DMS114 treated with DMSO at 0.1 percent for 48 hours (cell line): ENCODE data around the gene C2orf72.
"Not testable (repeated sequence)": the region's sequence is repeated elsewhere in the genome, so short reads cannot be mapped to it uniquely, and the experiment has no call there.

Source experiments
- DNase-seq: peaks from one replicate; lab custom pipeline; 2025; ENCODE audit not compliant: unreplicated experiment; lab: John Stamatoyannopoulos, UW

Gene C2orf72

DNA sequence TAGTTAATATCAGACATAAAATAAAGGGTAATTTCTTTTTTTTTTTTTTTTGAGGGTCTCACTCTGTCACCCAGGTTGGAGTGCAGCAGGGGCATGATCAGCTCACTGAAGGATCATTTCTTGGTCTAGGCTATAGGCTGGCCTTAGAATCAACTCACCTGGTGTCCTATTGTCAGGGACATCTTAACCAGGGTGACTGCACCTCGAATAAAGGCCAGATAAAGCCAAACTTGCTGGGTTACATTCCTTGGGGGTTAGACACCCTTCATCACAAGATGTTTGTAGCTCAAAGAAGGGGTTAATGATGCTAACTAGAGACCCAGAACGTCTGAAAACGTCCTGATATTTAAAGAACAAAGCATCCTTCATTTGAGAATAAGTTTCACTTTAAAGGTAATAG lies 23.5 kb upstream of the C2orf72 start:
- no peak for DNase-seq

DNA sequence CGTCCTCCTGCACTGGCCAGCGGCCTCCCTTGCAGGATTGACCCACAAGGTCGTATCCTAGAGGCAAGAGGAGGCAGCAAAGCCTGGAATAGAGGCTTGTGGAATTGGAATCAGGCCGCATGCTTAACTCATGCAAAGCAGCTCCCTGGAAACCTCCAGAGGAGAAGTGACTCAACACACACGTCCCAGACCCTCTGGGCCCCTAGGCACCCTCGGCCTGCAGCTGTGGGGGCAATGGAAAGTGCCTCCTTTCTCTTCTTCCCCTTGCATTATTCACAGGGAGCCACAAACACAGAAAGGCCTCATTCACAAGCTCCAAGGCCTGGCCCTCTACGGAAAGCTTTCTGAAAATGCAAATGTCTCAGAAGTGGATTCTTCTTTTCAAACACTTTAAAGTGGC lies 21.8 kb upstream of the C2orf72 start:
- DNase-seq: no peak

GRCh38 chr2:231015926-231016325 lies 21.4 kb upstream of the C2orf72 start:
- DNase-seq: no peak

DNA sequence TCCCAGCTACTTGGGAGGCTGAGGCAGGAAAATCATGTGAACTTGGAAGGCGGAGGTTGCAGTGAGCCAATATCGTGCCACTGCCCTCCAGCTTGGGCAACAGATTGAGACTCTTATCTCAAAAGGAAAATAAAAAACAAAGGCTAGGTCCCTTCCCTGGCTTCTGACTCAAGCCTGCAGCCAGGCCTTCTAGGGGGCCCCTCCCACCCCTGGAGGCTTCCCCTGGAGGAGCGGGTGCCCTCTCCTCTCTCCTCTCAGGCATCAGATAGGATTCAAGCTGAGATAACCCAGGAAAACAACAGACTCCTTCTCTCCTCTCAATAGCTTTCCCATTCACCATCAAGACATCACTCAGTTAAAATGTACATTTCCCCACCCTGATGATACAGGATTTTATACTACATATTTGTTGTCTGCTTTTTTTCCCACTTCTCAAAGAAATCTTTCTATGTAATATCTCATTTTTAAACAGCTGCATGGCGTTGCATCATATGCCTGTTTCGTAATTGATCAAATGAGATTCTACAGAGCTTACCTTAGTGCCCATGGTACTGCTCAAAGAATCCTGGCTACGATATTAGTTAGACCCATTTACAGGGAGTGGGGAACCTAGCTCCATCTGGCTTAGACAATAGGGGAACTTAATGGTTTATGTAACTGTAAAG lies 20.6 kb upstream of the C2orf72 start:
- DNase-seq: no peak

DNA sequence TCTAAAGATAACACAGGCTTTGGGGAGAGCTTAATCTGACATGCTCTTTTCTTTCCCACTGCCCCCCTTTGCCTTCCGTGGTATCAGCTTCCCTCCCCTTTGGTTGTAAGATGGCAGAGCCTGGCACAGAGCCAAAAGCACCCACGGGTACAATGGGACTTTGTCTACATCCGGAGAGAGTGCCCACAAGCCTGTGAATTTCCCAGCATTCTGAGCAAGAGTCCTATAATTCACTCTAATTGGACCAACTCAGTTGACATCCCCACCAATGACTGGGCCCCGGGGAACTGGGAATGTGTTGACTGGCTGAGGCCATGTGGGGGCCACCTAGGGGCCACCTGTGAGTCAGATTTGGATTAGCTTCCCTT lies 20.1 kb upstream of the C2orf72 start:
- no peak for DNase-seq

GRCh38 chr2:231018184-231018583 lies 19.1 kb upstream of the C2orf72 start:
- DNase-seq: no peak

GRCh38 chr2:231025059-231025458 lies 12.3 kb upstream of the C2orf72 start:
- not testable (repeated sequence) for DNase-seq

GRCh38 chr2:231028889-231029288 lies 8.4 kb upstream of the C2orf72 start:
- no peak for DNase-seq

DNA sequence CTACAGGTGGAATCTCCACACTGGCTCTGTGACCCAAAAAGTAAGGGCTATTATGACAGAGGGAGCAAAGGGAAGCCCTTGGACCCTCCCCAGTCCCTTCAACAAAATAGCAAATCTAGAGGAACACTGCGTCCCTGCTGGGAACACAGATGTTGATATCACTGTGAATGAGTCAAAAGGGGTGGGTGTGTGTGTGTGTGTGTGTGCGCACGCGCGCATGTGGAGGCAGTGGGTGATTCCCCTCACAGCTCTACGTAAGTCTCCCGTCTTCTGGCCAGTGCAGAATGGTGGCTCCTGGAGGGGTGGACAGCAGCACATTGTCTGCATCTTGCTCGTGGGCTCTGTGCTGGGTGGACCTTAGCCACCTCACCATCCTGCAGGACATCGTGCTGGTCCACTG lies 7.8 kb upstream of the C2orf72 start:
- DNase-seq: no peak

- DNase-seq: no peak
Measured at GRCh38 chr2:231030725-231031124, 6.6 kb upstream of the C2orf72 start.

GRCh38 chr2:231032575-231033140 lies 4.7 kb upstream of the C2orf72 start:
- no peak for DNase-seq

DNA sequence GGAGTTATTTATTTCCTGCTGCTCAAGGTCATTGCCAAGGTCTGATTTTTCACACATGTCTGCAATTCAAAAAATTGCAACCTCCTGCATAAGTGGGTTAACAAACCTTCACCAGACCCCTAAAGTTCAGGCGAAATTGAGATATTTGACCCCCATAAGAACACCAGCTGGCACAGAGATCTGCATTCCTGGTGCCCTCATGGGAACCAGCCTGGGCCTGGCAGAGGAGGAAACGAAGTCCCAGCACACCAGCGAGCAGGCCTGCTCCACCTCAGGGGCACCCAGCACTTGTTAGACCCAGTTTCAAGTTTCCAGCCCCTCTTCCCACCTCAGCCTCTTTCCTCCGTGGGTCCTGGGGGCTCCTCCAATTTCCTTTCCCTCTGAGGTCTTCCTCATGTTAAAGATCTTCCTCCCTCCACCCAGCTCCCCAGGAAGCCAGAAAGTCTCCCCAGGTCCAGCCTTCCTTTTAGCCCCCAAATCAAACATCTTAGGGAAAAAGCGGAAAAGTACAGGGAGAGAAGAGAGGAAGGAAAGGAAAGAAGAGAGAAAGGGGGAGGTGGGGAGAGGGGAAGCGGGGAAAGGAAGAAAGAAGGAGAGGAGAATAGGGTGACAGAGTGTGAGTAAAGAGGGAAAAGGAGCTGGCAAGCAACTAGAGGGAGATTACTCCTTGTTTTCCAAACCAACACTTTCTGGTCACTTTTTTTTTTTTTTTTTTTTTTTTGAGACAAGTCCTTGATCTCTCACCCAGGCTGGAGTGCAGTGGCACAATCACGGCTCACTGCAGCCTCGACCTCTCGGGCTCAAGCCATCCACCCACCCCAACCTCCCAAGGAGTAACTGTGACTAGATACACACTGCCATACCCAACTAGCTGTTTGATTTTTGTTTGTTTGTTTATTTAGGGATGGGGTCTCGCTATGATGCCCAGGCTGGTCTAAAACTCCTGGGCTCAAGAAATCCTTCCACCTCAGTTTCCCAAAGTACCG lies 3.9 kb upstream of the C2orf72 start:
- DNase-seq: no peak

DNA sequence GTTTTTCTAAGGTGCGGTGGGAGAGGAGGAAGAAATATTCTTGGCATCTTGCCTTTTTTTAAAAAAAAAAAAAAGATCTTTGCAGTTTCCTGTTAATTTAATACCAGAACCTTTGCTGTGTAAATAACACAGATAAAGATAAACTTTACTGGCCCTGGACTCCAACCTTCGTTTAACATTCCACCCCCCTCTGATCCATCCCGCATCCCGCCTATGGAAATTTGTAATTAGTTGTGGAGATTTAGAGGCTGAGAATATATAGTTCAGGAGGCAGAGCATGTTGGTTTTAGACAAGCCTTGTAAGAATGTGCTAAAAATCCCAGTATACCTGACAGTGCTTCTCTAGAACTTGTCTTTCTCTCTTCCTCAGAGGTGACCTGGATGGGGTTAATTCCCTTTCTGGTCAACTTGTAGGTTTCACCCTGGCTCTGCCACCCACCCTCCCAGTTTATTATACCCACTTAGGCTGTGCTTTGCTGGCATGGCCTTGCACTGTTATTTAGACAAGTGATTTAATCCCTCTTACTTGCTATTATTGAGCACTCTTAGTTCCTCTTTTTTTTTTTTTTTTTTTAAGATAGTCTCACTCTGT lies 2.9 kb upstream of the C2orf72 start:
- DNase-seq: no peak

DNA sequence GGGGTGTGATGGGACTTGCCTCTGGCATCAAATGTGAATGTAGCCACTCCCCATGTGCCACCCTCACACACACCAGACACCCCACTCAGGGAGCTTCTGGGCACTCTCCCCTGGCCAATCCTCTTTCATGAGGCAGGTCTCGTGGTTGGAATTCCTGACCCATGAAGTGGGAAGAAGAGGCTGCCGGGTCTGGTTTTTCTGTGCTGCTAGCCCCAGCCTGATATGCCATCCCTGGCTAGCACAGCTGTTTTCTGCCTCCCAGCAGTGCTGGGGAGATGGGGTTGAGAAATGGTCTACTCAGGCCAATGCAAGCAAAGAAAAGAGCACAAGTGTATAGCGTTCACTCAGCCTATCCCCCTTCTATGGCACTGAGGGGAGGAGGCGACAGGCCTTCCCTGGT lies 1.2 kb upstream of the C2orf72 start:
- DNase-seq: no peak

DNA sequence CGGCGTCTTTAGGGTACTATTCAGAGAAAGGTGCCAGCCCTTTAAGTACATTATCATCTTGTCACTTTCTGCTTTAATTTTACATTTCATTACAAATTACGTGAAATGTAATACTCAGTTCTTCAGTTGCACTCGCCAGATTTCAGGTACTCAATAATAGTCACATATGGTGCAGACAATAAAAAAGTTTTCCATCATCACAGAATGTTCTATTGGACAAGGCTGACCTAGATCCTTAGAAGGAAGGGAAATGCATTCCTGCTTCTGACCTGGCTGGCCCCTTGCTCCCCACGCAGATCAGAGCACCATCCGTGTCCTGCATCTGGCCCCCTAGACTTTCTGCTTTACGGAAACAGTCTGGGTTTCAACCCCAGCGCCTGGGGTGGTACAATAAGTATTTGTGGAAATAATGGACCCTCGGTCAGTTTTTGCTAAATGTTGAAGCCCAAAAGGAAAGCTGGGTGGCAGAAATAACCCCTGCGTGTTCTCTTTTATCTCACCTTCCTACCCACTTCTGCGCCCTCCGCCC lies 681 bp upstream of the C2orf72 start:
- DNase-seq: no peak

- DNase-seq: no peak
Measured at GRCh38 chr2:231037731-231038482, 584 bp downstream of the C2orf72 start.

- DNase-seq: no peak
Measured at GRCh38 chr2:231038483-231039293, 1.4 kb downstream of the C2orf72 start.

DNA sequence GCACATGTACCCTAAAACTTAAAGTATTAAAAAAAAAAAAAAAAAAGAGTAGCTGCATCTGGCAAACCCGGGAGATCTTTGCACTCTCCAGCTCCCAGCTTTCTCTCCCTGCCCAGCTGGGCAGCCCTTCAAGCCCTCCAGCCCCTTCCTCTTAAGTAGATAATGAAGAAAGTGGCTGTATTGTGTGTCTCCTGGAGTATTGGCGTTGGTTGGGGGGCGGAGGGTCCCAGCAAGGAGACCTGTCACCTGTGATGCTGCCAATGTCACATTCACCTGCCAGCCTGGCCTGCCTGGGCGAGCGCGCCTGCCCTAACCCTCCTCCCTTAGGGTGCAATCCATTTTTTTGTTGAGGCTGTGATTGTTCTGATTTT lies 2.0 kb downstream of the C2orf72 start:
- no peak for DNase-seq

- no peak for DNase-seq
Measured at GRCh38 chr2:231039821-231040364, 2.6 kb downstream of the C2orf72 start.
